ENCODE data around the gene ZPBP. TPM values are rescaled to one million over a fixed set of nuclear protein-coding genes. Genes with fewer than 3 reads are reported as not detected.

ZPBP gene
- total and polyA plus RNA-seq, 2 donors (not counting 3 experiments of a cell fraction or from before 2014, with no cell fraction given): not detected

DNA sequence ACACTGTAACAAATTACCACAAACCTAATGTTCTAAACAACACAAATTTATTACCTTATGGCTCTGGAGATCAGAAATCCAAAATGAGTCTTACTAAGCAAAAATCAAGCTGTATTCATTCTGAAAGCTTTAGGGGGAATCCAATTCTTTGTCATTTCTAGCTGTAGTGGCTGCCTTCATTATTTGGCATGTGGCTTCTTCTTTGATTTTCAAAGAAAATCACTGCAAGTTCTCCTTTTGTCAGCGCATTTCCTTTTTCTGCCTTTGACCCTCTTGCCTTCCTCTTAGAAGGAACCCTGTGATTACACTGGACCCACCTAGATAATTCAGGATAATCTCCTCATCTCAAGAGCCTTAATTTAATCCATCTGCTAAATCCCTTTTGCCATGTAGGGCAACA lies 36.9 kb downstream of the ZPBP start:
- H3K4me1 ChIP-seq (ENCODE audit: control insufficient read depth, extremely low read depth, insufficient read depth, low read length): no peaks in the 10 kb centered on the region
- POLR2A ChIA-PET: no interaction called here
- H3K27me3 ChIP-seq (ENCODE audit: control insufficient read depth in 2 of 2, insufficient read depth in 2 of 2, low read length in 2 of 2): no peaks in the 10 kb centered on the region

More for the DNA sequence above, 36.9 kb downstream of the ZPBP start:
- no peaks in the 10 kb centered on the region for H3K36me3 ChIP-seq (ENCODE audit: control insufficient read depth in 2 of 2, extremely low read depth in 1 of 2, insufficient read depth in 2 of 2, low read length in 2 of 2)
- dilution Hi-C loops (cut with MboI; ENCODE audit: extremely low pct_ligation_motif_present, low sequenced_read_pairs) (no loop called here), intact Hi-C loops (cut with micrococcal nuclease) (no loop called here)
- no peaks in the 10 kb centered on the region for H3K9me1 ChIP-seq (replicated peaks; ENCODE audit: control insufficient read depth, extremely low read depth, insufficient read depth, low read length)
- CTCF ChIA-PET: no interaction called here
- no peak overlapping the region for H3K4me3 ChIP-seq (replicated peaks in 1 of 3; ENCODE audit: insufficient read depth in 1 of 3, low read depth in 1 of 3, low read length in 3 of 3)
- H3K79me2 ChIP-seq (ENCODE audit: control insufficient read depth, insufficient read depth, low read length): no peaks in the 10 kb centered on the region
- H3K9me3 ChIP-seq (replicated peaks; ENCODE audit: control insufficient read depth, insufficient read depth, low read length): no peaks in the 10 kb centered on the region
- no peak for DNase-seq (ENCODE audit: low read depth, low spot score)
- no TSS peak for BruUV-seq (replicated peaks)
- H3K4me2 ChIP-seq (ENCODE audit: insufficient read depth, low read length): no peak overlapping the region
- H3K9ac ChIP-seq (replicated peaks; ENCODE audit: extremely low read depth, insufficient read depth, low read length): no peak overlapping the region
- H4K20me1 ChIP-seq (replicated peaks; ENCODE audit: control insufficient read depth, extremely low read depth, insufficient read depth, low read length): no peaks in the 10 kb centered on the region
- H2AFZ ChIP-seq (ENCODE audit: low read depth, low read length): no peak overlapping the region
- no peak overlapping the region for H3K27ac ChIP-seq (ENCODE audit: insufficient read depth, low read depth, low read length)
- no peak for FAIRE-seq
- TF ChIP-seq POLR2A (IDR thresholded peaks at IDR 0.05; ENCODE audit: low read depth, low read length) (no peak), CTCF (IDR thresholded peaks at IDR 0.05; ENCODE audit: extremely low read depth in 1 of 2, insufficient read depth in 1 of 2, low read depth in 1 of 2, low read length in 2 of 2) (no peak), POLR2AphosphoS5 (IDR thresholded peaks at IDR 0.05; ENCODE audit: insufficient read depth, low read depth, low read length) (no peak), MAX (IDR thresholded peaks at IDR 0.05; ENCODE audit: insufficient read depth, insufficient read length) (no peak), EZH2 (IDR thresholded peaks at IDR 0.05; ENCODE audit: borderline replicate concordance, low read depth, low read length, severe bottlenecking) (no peak), FOS (IDR thresholded peaks at IDR 0.05; ENCODE audit: borderline replicate concordance, insufficient read depth, low read length) (no peak), JUN (IDR thresholded peaks at IDR 0.05; ENCODE audit: borderline replicate concordance, insufficient read depth, insufficient read length, low read depth) (no peak), GATA2 (IDR thresholded peaks at IDR 0.05; ENCODE audit: insufficient read depth, insufficient read length, low read depth, low read length) (no peak), MYC (IDR thresholded peaks at IDR 0.05; ENCODE audit: low read depth, low read length) (no peak)

Data from endothelial cell of umbilical vein (primary cell).